HepG2 (cell line): Measurements from ENCODE around the gene SCUBE1.

Source experiments
- PRDM4 ChIP-seq: sonication (generic); formaldehyde crosslinking; IDR thresholded peaks from 2 replicates; pipeline ENCODE4 v1.9.0; 2021; ENCODE audit warnings: missing genetic modification reagents, borderline replicate concordance
- SNAPC5 ChIP-seq: sonication (generic); formaldehyde crosslinking; IDR thresholded peaks from 2 replicates; pipeline ENCODE4 v1.8.1; 2023; ENCODE audit warnings: mild to moderate bottlenecking, missing genetic modification reagents, borderline replicate concordance

GRCh38 chr22:43191831-43192230 lies 151.3 kb downstream of the SCUBE1 start:
- no peak for TF ChIP-seq PRDM4 (CRISPR knock-in tag)
- TF ChIP-seq SNAPC5 (CRISPR knock-in tag) = no peak
